ENCODE measurements around the gene CTNNA3.

The CTNNA3 gene

DNA sequence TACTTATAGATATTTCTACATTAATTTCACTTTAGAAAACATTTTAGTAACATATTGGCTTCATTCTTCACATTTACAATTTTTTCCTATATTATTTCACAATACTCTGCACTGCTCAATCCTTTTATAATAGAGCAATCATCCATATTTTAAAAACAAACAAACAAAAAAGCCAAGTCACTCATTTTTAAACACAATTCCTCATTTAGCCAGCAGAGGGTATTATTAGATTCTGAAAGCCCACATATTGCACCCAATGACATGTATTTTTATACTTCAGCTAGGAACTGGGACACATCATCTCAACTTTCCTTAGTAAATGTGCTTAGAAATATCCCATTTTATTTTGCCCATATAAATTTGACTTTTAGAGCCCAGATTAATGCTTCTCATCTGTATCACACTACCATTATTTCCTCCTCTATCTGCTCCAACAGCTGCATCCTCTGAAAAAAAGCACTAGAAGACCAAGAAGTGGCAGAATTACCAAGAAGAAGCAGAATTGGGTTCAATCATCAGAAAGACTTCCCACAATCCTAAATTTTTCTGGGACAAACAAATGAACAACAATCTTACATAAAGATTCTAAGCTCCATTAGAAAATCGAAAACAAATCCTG, 29.5 kb downstream of the CTNNA3 start:
- no peak overlapping the region for H3K27ac ChIP-seq
- DNase-seq (ENCODE audit: low read depth, low spot score), result no peak

DNA sequence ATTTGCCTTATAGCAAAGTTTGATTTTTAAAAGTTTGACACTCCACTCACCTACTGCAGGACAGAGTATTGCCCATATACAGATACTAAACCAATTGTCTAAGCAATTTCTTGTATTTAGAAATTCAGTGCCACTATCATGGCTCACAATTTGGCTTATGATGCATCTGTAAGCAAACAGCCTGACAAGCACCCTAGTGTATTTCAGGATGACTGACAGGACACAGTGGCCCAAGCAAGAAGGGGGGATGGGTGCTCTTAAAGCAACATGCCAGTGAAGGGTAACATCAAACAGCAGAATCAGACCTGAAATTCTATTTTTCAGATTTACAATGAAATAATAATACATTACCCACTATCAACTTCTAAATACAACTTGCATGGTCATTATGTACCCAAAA, 30.5 kb downstream of the CTNNA3 start:
- no peak overlapping the region for H3K27ac ChIP-seq
- no peak for DNase-seq (ENCODE audit: low read depth, low spot score)

DNA sequence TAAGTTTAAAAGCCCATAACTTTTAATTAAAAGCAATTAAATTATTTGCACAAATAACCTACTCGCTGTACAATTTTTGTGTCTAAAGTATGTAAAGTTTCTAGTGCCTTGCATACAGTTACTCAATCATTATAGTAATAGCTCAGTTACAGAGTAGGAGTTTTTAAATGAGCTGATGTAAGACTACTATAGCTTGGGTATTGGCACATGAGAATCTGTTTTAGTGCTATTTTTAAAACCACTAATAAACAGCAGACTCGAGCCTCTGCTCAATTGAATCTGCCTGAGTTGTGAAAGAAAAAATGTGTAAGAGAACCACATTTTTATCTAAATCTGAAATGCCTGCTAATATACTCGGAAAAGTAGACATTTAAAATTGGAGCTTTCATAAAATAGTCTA, 31.1 kb downstream of the CTNNA3 start:
- H3K27ac ChIP-seq, result no peak overlapping the region
- DNase-seq (ENCODE audit: low read depth, low spot score), result no peak

DNA sequence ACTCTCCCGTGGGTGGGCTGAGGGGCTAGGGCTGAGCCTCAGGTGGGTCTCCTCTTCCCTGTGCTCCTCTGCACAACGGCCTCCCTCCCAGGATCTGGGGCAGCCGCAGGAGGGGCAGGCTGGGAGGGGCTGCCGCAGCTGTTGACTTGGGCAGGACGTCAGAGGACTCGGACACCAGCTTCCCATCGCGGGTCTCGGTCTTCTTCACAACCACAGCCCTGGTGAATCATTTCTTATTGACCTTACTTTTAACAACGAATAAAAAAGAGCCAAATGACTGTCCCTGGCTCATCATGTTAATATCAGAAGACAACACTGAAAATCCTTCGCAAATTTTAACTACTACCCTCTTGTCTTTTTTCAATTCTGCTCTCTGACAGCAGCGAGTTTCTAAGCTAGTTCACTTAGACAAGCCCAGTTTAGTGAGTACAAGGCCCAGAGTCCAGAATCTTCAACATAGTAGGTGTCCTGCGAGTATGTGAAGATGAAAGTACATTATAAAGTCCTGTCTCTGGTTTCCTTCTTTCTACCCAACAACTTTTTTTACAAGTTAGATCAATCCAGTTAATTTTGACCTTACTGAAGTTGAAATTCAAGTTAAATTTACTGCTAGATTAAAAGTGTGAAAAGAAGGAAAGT, 32.4 kb downstream of the CTNNA3 start:
- H3K27ac ChIP-seq, result no peak overlapping the region
- no peak for DNase-seq (ENCODE audit: low read depth, low spot score)

DNA sequence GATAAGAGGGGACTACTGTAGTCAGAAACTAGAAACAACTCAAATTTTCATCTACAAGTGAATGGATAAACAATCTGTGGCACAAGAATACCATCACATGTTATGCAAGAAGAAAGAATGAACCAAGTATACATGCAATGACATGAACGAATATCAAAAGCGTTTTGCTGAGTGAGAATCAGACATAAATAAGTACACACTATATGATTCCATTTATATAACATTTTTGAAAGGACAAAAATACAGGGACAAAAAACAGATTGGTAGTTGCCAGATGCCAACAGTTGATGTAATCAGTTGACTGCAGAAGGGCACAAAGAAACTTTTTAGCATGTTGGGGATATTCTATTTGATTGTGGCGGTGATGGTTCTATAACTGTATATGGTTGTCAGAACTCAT, 33.6 kb downstream of the CTNNA3 start:
- H3K27ac ChIP-seq, result no peak overlapping the region
- DNase-seq (ENCODE audit: low read depth, low spot score), result no peak

DNA sequence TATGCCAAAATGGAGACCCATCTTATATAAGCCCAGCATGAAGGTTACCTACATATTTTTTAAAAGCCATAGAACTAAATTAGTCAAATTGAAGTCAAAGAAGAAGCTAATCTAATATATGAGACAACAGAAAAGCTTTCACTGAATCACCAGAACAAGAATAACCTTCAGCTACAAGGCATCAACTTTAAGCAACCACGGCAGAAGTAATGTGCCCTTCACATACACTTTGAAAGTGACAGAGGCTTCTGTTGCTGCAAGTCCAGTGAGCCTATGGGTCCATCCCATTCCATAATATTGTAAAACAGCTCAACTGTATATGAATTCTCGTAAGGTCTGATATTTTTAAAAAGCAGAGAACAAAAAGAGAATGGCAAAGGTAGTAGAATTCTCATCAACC, 36.5 kb downstream of the CTNNA3 start:
- DNase-seq (ENCODE audit: low read depth, low spot score), result no peak
- H3K27ac ChIP-seq, result no peak overlapping the region

DNA sequence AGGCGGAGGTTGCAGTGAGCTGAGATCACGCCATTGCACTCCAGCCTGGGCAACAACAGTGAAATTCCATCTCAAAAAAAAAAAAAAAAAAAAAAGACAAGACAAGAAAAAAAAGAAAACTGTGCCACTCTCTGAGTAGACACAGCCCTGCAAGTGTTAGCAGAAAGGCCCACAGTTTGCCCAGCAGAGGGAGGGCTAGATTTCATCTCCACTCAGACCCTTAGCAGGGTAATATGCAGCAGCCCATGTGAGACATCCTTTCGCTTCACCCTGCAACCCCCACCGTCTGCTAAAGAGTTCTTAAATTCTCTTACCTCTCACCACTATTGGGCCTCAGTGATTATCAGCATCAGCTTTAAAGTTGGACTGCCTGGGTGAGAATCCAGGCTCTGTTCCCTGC, 38.2 kb downstream of the CTNNA3 start:
- no peak for DNase-seq (ENCODE audit: low read depth, low spot score)
- H3K27ac ChIP-seq, result no peak overlapping the region

DNA sequence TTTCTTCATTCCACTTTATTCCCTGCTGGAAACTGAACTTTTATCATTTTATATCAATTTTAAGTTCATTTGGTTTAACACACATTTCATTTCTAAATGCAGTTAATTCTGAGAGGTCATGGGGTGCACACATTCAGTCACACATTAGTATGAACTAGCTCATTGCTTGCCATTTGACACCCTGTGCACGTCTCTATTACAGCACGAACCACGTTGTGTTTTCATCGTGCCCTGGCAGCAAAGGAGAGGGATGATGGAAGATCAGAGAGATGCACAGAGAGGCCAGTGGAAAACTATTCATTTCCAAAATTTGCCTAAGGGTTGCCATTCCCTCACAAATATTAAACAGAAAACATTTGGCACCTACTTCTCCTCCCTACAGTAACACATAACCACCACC, 45.4 kb downstream of the CTNNA3 start:
- no peak for DNase-seq (ENCODE audit: low read depth, low spot score)
- H3K27ac ChIP-seq, result no peak overlapping the region

DNA sequence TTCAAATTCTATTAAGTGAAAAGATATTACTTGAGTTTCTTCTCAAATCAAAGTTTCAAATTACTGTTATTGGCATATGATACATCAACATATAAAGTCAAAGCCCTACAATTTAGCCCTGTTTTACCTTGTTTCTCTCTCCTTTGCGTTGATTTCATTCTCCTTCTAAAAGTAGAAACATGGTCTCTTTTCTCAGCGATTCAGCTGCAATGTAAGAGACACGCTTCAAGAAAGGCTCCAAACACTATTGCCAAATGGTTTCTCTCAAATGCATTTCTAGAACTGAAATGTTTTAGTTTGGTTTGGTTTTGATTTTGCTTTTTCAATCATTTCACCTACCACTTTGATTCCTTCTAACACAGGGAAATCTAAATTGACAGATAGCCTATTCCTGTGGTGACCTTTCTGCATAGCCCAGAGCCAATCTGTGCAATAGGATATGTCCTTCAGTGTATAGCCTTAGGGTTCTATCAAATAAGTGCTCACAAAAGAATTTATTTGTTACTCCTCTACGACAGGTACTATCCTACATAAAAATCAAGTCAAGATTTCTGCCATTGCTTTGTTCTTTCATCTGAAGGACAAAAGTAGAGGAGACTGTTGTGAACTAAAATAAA, 47.3 kb downstream of the CTNNA3 start:
- H3K27ac ChIP-seq, result no peak overlapping the region
- DNase-seq (ENCODE audit: low read depth, low spot score), result no peak

DNA sequence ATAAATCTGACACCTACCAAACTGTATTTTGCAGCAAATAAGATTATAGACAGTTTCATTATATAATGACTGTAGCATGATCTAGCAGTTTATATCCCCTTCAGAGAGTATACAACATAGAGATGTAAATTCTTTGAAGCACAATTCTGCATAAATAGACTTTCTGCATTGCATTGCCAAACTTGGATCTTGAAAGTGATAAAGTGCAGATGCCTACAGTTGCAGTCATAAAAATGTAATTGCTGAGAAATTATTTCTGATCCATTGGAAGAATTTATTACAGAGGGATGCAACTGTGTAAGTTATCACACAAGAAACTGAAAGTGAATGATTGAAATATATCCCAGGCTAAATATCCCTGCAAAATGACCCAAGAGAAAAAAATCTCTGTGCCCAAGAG, 65.1 kb downstream of the CTNNA3 start:
- H3K27ac ChIP-seq, result no peak overlapping the region

DNA sequence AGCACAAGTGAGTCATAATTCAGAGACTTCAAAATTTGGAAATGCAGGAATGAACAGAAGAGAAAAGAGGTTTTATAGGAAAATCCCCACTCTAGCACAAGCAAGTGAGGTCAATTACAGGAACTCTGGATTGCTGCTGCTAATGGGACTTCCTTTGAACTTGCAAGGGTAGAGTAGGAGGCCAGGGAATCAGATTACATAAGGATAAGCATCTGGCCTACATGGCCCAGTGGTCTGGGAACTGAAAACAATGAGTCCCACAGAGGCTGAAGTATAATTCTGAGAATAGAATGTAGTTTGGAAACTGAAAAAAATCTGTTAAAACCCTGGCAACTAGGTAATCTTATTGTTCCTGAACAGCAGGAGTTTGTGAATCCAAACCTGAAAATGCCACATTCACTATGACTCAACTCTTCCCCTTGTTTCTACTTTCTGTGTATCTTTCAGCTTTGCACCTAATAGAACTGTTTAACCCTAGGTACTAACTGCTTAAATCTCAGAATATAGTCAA, 66.5 kb downstream of the CTNNA3 start:
- no peak for DNase-seq (ENCODE audit: low read depth, low spot score)
- H3K27ac ChIP-seq, result no peak overlapping the region

More for the DNA sequence above, 65.1 kb downstream of the CTNNA3 start:
- DNase-seq (ENCODE audit: low read depth, low spot score), result no peak

DNA sequence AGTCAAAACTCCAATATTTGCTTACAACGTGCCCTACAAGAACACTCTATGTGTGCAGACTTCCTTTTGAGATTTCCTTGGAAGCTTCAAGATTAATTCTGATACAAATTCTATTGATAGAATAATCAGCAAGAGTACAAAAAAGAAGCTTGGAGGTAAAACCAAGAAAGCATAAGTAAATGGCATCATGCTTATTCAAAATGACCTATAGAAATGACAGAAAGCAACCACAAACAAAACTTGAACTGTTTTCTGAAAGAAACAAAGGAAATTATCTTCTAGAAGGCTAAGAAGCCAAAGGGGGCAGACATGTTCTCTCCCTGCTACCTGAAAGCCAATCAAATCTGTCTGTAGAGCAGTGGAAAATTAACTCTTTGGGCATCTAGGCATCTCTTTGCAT, 73.0 kb downstream of the CTNNA3 start:
- no peak for DNase-seq (ENCODE audit: low read depth, low spot score)
- no peak overlapping the region for H3K27ac ChIP-seq

DNA sequence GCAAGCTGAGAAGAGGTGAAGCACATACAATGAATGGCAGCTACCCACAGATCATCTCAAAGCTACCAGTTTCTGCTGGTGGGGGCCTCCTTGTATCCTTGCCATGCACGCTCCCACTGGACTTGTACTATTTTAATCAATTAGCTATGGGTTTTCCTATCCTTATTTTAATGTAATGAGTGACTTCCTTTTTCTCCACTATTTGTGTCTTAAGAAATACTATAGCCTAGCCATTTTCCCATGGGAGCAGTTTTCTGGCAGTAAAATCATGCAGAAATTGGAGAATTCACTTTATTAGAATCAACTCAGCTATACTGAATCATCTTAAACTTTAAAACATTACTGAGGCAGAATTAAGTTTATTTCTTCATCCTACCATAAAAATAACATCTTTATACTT, 73.5 kb downstream of the CTNNA3 start:
- DNase-seq (ENCODE audit: low read depth, low spot score), result no peak

DNA sequence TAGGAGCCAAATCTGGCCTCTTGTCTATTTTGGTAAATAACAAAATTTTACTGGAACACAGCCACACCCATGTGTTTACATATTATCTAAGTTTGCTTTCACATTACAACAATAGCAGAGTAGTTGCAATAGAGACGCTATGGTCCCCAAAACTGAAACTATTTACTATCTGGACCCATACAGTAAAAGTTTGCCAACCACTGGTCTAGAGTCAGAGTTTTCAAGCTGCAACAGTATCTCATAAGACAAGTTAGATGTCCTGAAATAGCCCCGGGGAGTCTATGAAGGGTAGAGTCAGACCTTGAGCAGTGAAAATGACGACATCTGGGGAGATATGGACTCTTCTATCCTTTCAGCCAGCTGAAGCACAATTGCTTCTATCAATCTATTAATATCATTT, 74.2 kb downstream of the CTNNA3 start:
- H3K27ac ChIP-seq, result no peak overlapping the region
- DNase-seq (ENCODE audit: low read depth, low spot score), result no peak

More for the DNA sequence above, 73.5 kb downstream of the CTNNA3 start:
- no peak overlapping the region for H3K27ac ChIP-seq

DNA sequence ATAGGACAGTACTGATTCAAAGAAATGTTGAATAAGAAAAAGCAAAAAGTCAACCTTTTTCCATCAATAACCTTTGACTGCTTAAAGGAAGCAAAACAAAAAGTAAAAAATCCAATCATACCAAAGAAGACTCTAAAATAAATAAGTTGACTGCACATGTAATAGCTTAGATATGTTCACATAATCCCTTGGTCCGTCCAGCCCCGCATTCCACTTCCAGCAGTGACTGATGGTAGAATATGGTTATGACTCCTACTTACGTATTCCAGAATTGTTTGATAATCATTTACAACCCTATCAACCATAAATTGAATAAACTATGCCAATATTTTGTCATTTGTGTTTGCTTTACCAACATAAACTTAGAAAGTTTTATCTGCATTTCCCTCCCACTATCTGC, 77.9 kb downstream of the CTNNA3 start:
- DNase-seq (ENCODE audit: low read depth, low spot score), result no peak

DNA sequence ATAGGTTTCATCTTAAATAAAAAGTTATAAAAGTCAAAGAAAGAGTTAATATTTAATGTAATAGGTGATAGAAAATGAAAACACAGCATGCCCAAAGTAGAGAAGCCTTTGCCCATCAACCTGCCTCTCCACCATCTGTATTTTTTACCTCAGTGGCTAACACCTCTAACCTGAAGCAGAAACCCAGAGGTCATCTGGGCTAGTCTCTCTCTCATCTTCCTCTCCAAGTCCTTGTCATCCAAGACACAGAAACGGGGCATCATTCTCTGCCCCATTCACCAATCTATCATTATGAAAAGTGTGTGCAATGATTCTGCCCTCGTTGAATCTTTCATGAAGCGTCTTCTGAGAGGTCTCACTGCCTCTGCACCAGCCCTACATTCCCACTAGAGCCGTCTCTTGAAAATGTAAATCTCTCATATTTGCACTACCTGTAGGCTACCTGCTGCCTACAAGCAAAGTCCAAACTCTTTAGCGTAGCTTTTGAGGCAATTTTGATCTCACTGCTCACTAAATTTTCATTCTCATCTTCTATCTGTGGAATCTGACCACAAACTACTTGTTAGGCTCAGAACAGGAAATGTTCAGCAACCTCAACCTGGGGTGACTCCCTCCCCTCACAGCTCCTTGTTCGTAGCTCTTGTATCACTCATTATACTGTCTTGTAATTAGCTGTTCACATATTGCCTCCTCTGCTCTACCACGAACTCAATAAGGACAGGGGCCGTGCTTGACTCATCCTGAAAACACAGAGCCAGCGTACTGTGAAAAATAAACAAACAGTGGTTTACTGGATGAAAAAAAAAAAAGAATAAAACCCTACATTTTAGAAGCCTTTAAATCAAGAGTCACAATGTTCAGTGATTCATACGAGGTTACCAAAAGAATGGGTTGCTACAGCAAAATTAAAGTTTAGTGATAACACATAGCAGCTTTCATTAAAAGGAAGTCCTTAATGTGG, 83.1 kb downstream of the CTNNA3 start:
- no peak for DNase-seq (ENCODE audit: low read depth, low spot score)
- no peak overlapping the region for H3K27ac ChIP-seq

More for the DNA sequence above, 77.9 kb downstream of the CTNNA3 start:
- no peak overlapping the region for H3K27ac ChIP-seq

DNA sequence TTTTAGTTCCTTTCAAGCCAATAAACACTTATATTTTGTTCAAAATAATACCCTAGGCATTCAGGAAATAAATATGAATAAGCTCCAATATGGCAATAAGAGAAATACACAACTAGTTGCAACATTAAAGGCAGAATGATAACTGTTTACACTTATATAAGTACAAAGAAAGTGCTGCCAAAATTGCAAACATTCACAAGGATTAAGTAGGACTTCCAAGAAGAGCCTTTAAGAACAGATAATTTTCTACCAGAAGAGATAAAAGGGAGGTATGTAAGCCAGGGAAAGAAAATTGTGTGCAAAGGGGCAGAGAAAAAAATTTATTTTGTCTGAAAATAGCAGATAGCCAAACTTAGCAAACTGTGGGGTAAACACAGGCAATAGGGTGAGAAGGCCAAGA, 83.8 kb downstream of the CTNNA3 start:
- H3K27ac ChIP-seq, result no peak overlapping the region
- DNase-seq (ENCODE audit: low read depth, low spot score), result no peak

DNA sequence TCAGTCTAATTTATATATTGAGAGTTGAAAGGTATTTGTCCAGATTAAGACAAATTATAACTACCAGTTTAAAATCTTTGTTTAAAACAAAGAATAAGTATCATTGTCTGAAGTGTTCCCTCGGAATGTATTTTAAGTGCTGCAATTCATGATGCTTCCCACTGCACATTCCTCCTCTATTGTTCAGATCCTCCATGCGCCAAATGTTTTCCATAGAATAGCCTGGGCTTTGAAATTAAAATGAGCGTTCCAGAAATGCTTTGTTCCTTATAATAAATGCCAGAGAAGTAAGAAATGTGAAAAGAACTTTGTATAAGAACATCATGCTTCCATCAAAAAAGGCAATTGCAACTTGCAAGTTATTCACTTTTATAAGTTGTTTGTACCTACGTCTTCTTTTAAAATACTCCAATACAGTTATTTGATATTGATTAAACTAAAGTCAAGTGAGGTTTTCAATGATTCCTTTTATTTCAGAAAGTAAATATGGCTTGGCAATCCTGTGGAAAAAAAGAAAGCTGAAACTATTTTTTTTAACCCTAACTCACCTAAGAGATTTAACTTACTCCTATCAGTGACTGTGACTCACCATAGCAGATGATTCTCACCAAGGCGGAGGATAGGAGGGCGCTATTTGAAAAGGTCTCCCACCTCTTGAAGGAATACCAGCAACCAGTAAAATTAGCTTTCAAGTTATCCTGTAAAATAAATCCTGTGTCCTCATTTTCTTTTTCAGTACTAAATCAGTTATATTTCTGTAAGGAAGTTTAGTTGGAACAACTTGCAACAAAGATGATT, 85.8 kb downstream of the CTNNA3 start:
- H3K27ac ChIP-seq, result no peak overlapping the region
- DNase-seq (ENCODE audit: low read depth, low spot score), result no peak

DNA sequence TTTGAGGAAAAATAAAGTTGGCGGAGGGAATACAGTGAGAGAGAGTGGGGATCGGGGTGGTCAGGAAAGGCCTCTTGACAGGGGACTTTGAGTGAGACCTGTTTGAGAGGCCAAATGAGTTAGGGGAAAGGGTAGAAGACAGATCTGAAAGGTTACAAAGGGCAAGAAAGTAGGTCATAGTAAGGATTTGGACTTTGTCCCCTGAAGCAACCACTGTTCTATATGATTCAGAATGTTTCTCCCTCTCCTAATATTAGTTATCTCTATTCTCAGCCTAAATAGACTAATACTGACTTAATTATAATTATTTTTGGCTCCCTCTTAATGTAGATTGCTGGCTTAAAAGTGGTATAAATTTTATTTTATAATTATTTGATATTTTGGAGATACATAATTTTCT, 88.0 kb downstream of the CTNNA3 start:
- no peak overlapping the region for H3K27ac ChIP-seq
- DNase-seq (ENCODE audit: low read depth, low spot score), result no peak

DNA sequence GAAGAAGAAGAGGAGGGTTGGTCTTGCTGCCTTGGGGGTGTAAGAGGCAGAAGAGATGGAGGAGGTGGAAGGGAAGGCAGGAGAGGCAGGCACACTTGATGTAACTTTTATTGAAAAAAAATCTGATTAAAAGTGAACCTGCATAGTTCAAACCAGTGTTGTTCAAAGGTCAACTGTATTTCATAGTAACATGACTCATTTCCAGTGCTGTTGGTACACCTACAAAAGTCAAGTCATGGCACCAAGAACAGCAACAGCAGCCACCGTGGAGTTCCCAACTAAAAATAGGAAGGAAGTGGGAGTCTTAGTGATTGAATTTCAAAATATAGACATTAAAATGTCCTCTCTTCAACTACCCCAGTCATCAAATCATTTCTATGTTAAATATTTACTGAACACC, 88.5 kb downstream of the CTNNA3 start:
- no peak overlapping the region for H3K27ac ChIP-seq
- DNase-seq (ENCODE audit: low read depth, low spot score), result no peak

Data from epithelial cell of prostate (primary cell).